Upper lobe of left lung (tissue), 6 donors: Measurements from ENCODE around the gene VPS35L. TPM values are rescaled to one million over a fixed set of nuclear protein-coding genes. Genes with fewer than 3 reads are reported as not detected.

Experiments
- ATAC-seq, 2 donors: fragments of 200-7000 bp; cut with Tn5 transposase; one replicate each; pipeline ENCODE4 v1.9.1; 2022; ENCODE audit warnings: mild to moderate bottlenecking in 2 of 2, moderate library complexity in 2 of 2; ENCODE audit not compliant: low FRiP score in 2 of 2
- DNase-seq, 2 donors: peaks; one replicate each; pipeline ENCODE4 v3.0.0-alpha.2; 2019 to 2020
- H3K27ac ChIP-seq, 4 donors: fragments of 200-600 bp; sonication (generic); one replicate each; pipeline ENCODE4 v1.5.1; 2016 to 2019
- H3K27me3 ChIP-seq, 4 donors: fragments of 200-600 bp; sonication (generic); one replicate each; pipeline ENCODE4 v1.5.1; 2017 to 2019
- H3K36me3 ChIP-seq, 4 donors: fragments of 200-600 bp; sonication (generic); one replicate each; pipeline ENCODE4 v1.5.1; 2016 to 2019
- H3K4me1 ChIP-seq, 4 donors: fragments of 200-600 bp; sonication (generic); one replicate each; pipeline ENCODE4 v1.5.1; 2018 to 2019
- H3K4me3 ChIP-seq, 4 donors: fragments of 200-600 bp; sonication (generic); one replicate each; pipeline ENCODE4 v1.5.1; 2017 to 2019; ENCODE audit warnings: mild to moderate bottlenecking in 2 of 4, moderate library complexity in 1 of 4
- H3K9me3 ChIP-seq, 4 donors: fragments of 200-600 bp; sonication (generic); one replicate each; pipeline ENCODE4 v1.5.1; 2018 to 2019
- CTCF ChIP-seq, 6 experiments: fragments of 450-650 bp in 4 of 6; fragments of 200-600 bp in 2 of 6; sonication (generic) in 2 of 6; IDR thresholded peaks; one replicate each; pipeline ENCODE4 v1.5.1; 2016 to 2019; ENCODE audit warnings: antibody characterized with exemption in 6 of 6
- EP300 ChIP-seq, 4 donors: sonication (generic); formaldehyde crosslinking; IDR thresholded peaks; one replicate each; pipeline ENCODE4 v1.5.1; 2017; ENCODE audit warnings: antibody characterized with exemption in 4 of 4, control low read depth in 2 of 4
- POLR2A ChIP-seq, 4 donors: fragments of 450-650 bp; IDR thresholded peaks; one replicate each; pipeline ENCODE4 v1.5.1; 2016 to 2017; ENCODE audit warnings: antibody characterized with exemption in 4 of 4, mild to moderate bottlenecking in 2 of 4
- POLR2AphosphoS5 ChIP-seq, 2 donors: sonication (generic); formaldehyde crosslinking; IDR thresholded peaks; one replicate each; pipeline ENCODE4 v1.5.1; 2017; ENCODE audit warnings: antibody characterized with exemption in 2 of 2
- WGBS, 2 donors: methylation state at CpG; one replicate each; pipeline ENCODE4 v1.1.5; 2017 to 2018; 5-methylcytosine and 5-hydroxymethylcytosine counted together
- total RNA-seq, 6 donors: library from RNA; depleted of rRNA in 4 of 6; stranded (reverse); fragments of >200 nt in 4 of 6; gene quantifications; one replicate each; pipeline versions ENCODE4 v1.1.0 to v1.2.1, GENCODE V29; 2016 to 2021
- donor health status: DM: no; HTN: no; CAD: no; lungs with moderate emphysema.
- donor health status: DM: no; HTN: yes; CAD: no; lungs with severe emphysema.

Gene VPS35L
- total RNA-seq, 6 donors from 2014 or later = 39.8 to 52.9 (median 45.2) TPM

DNA sequence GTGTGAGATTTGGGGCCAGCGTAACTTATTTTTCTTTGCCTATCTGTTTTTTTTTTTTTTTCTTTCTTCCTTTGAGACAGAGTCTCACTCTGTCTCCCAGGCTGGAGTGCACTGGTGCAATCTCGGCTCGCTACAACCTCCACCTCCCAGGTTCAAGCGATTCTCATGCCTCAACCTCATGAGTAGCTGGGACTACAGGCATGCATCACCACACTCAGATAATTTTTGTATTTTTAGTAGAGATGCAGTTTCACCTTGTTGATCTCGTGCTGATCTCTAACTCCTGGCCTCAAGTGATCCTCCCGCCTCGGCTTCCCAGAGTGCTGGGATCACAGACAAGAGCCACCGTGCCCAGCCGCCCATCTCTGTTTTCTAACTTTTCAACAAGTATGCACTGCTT lies 63.4 kb downstream of the VPS35L start:
- 93 to 96% methylated on average over 9 of the region's 9 CpGs for WGBS, 2 donors
- Histone ChIP-seq H3K27ac (no peak overlapping the region), H3K4me3 (no peak overlapping the region), H3K27me3 (no peaks in the 10 kb centered on the region), H3K9me3 (no peaks in the 10 kb centered on the region), H3K36me3 (peaks cover 0 to 45% (median 20%) of the 10 kb centered on the region in 4 donors), H3K4me1 (no peaks in the 10 kb centered on the region)
- DNase-seq (no peak), ATAC-seq (no peak)
- TF ChIP-seq POLR2A (IDR thresholded peaks at IDR 0.05) (no peak), EP300 (IDR thresholded peaks at IDR 0.05) (no peak), POLR2AphosphoS5 (IDR thresholded peaks at IDR 0.05) (no peak), CTCF (IDR thresholded peaks at IDR 0.05) (no peak)

DNA sequence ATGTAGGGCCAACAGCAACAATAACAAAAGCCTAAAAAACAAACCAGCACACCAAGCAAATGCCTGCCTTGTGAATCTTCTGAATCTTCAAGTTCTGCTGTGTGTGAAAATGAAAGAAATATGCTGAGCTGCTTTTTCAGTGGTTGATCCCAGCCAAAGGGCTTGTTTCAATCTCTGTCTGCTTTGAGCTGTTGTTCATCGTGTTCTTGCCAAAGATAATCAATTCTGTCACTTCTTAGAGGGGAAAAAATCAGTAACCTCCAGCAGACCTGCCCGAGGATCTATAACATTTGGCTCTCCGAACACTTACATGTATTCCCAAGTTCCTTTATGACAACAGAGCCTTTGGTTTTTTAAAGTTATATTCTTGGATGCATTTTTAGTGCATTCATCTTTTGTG lies 65.9 kb downstream of the VPS35L start:
- TF ChIP-seq POLR2A (IDR thresholded peaks at IDR 0.05) = no peak
- no peak for TF ChIP-seq EP300 (IDR thresholded peaks at IDR 0.05)
- TF ChIP-seq CTCF (IDR thresholded peaks at IDR 0.05) = no peak
- no peak for TF ChIP-seq POLR2AphosphoS5 (IDR thresholded peaks at IDR 0.05)
- no peaks in the 10 kb centered on the region for H3K4me1 ChIP-seq
- 84 to 87% methylated on average over 3 of the region's 3 CpGs for WGBS, 2 donors
- no peak overlapping the region for H3K4me3 ChIP-seq
- peaks cover 0 to 48% (median 27%) of the 10 kb centered on the region in 4 donors for H3K36me3 ChIP-seq
- ATAC-seq = no peak
- no peak for DNase-seq
- H3K27ac ChIP-seq = no peak overlapping the region
- no peaks in the 10 kb centered on the region for H3K9me3 ChIP-seq
- no peaks in the 10 kb centered on the region for H3K27me3 ChIP-seq

DNA sequence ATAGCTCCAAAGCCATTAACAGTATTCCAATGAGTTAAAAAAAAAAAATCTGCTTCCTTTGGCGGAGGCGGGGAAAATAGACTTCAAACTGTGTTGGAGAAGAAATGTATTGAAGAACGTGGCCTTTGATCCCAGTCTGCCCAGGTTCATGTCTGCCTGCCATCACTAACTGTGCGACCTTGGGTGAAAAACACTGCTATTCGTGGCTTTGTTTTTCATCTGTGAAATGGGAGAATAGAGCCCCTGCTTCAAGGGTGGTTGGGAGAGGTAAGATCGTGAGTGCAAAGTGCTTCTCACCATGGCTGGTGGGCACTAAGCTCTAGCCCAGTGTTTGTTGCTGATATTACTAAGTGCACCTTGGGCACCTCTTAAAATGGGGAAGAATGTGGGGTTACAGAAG lies 69.5 kb downstream of the VPS35L start:
- Histone ChIP-seq H3K27ac (no peak overlapping the region), H3K27me3 (no peaks in the 10 kb centered on the region), H3K36me3 (peaks cover 0 to 48% (median 21%) of the 10 kb centered on the region in 4 donors), H3K4me3 (no peak overlapping the region), H3K4me1 (no peaks in the 10 kb centered on the region), H3K9me3 (no peaks in the 10 kb centered on the region)
- ATAC-seq (no peak), DNase-seq (no peak)
- 90 to 95% methylated on average over 6 of the region's 6 CpGs for WGBS, 2 donors
- TF ChIP-seq POLR2A (IDR thresholded peaks at IDR 0.05) (no peak), POLR2AphosphoS5 (IDR thresholded peaks at IDR 0.05) (no peak), EP300 (IDR thresholded peaks at IDR 0.05) (no peak), CTCF (IDR thresholded peaks at IDR 0.05) (no peak)

DNA sequence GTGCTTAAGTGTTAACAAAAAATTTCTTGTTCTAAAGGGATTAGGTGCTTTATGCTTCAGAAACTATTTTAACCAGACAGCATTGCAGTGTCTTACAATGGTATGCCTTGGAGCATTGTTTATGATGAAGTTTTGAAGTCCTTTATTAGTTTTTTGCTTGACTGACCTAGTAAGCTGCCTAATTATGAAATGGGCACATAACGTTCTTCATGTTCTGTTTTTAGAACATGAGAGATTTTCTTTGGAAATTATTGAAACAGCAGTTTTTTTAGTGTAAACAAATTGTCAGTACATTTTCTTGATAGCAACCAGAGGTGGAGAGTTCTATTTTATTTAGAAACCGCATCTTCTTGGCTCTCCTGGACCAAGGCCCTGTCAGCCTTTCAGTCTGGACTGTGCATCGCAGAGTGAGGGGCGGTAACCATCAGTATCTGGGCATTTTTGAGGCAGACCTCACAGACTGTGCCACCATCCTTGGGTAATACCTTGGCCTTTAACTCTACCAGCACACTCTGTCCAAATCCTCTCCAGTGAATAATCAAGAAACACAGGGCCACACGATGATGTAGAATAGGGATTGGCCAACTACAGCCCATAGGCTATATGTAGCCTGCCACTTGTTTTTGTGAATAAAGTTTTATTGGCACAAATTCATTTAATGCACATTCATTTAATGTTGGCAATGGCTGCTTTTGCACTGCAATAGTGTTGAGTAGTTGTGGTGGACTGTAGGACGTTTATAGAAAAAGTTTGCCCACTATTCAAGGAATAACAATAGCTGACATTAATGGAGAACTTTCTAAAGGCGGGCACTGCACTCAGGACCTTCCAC lies 81.1 kb downstream of the VPS35L start:
- H3K9me3 ChIP-seq = no peaks in the 10 kb centered on the region
- no peak for ATAC-seq
- H3K27me3 ChIP-seq = no peaks in the 10 kb centered on the region
- H3K36me3 ChIP-seq = peaks cover 14 to 81% (median 43%) of the 10 kb centered on the region in 4 donors
- no peak overlapping the region for H3K4me3 ChIP-seq
- peak overlapping the region in 1 of 4 donors; percentile 46 for H3K27ac ChIP-seq
- H3K4me1 ChIP-seq = peaks cover 0 to 3% (median 0%) of the 10 kb centered on the region in 4 donors
- DNase-seq = no peak
- WGBS, 2 donors = 90 to 92% methylated on average over 7 of the region's 7 CpGs
- TF ChIP-seq EP300 (IDR thresholded peaks at IDR 0.05) = no peak
- TF ChIP-seq POLR2AphosphoS5 (IDR thresholded peaks at IDR 0.05) = no peak
- no peak for TF ChIP-seq CTCF (IDR thresholded peaks at IDR 0.05)
- TF ChIP-seq POLR2A (IDR thresholded peaks at IDR 0.05) = no peak
